ENCODE measurements around the gene SPATA31A7. TPM values are rescaled to one million over a fixed set of nuclear protein-coding genes. Genes with fewer than 3 reads are reported as not detected.
"Not testable (repeated sequence)": the region's sequence is repeated elsewhere in the genome, so short reads cannot be mapped to it uniquely, and the experiment has no call there.

SPATA31A7 gene
- total RNA-seq, result not detected

DNA sequence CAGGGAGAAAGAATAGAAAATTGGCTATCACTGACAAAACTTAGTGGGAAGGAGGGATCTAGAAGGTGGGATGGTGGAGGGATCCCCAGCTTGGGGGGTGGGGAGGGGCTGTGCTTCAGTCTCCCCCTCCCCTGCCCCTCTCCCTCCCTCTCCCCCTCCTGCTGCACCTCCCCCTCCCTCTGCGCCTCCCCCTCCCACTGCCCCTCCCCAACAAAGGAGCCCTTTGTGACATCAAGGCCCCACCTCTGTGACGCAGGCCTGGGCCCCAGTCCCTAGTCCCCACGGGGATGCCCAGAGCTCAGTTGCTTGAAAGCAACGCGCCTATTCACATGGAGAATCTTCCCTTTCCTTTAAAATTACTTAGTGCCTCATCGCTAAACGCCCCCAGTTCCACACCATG, at the start of gene SPATA31A7:
SPATA31A7 (plus strand) TSS at position 301 of the 400 bp plus-strand sequence; CDS start at position 330, 29 bp downstream.
- not testable (repeated sequence) for DNase-seq (ENCODE audit: low read depth in 2 of 3, low spot score in 2 of 3)

DNA sequence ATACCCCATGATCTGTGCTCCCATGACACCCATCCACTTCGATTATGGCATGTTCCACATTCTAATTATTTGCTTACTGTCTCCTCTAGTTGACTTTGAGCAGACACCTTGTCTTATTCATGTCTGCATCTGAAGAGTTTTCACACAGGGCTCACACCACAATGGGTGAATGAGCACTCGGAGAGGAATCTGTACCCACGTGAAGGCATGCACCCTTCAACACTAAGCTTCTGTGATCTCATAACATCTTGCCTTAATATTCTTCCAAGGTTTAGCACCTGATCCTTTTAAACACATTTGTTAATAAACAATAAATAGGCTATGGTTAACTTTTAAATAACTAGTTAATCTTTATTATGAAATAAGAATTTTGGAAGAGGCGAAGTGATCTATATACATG, 36.6 kb downstream of the SPATA31A7 start:
- not testable (repeated sequence) for DNase-seq (ENCODE audit: low read depth in 2 of 3, low spot score in 2 of 3)

Small RNAs within 50 kb of the gene (small RNA-seq; reads per million reads assigned to genes)
- gene BX005040.2, result not detected
